GM18502 (cell line): ENCODE measurements around the gene CELSR1.

Experiments
- ATAC-seq: cut with Tn5 transposase; IDR thresholded peaks from one replicate; pipeline ENCODE4 v1.9.1; 2021; ENCODE audit warnings: mild to moderate bottlenecking; ENCODE audit not compliant: unreplicated experiment, poor library complexity

Gene CELSR1

GRCh38 chr22:46556775-46557174, 19.4 kb upstream of the CELSR1 start:
- no peak for ATAC-seq

- no peak for ATAC-seq
These were observed 15.8 kb upstream of the CELSR1 start for GRCh38 chr22:46553189-46553588.

DNA sequence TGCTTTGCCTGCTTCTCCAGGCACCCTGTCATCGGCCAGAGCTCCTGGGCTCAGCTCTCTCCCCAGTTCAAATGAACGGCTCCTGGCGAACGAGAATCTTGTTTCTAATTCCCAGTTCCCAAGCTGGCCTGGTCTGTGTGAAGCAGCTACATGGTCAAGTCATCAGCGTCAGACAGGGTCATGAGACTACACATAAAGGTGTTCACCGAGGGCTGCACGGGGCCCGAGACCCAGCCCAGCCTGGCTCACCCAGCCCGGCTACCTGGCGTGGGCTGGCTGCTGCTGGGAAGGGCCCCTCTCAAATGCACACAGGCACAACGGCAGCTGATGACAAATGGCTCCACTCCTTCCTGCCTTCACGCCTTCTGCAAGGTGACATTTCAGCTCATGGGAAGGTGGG, 14.6 kb upstream of the CELSR1 start:
- no peak for ATAC-seq

- ATAC-seq = no peak
These were observed 13.9 kb upstream of the CELSR1 start for GRCh38 chr22:46551321-46551720.

- ATAC-seq = no peak
These were observed 12.7 kb upstream of the CELSR1 start for GRCh38 chr22:46549971-46550641.

DNA sequence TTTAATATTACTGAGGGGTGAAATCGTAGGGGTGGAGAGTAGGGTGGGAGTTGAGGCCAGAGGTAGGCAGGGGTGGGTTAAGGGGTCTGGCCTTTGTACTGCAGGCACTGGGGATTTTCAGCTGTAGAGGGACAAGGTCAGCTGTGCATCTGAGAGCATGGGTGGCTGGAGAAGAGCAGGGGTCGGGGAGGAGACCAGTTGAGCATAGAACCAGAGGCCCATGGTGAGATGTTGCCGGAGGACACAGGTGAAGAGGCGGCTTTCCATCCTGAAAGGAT, 12.1 kb upstream of the CELSR1 start:
- ATAC-seq = no peak

GRCh38 chr22:46547883-46548244, 10.4 kb upstream of the CELSR1 start:
- no peak for ATAC-seq

- ATAC-seq = no peak
These were observed 9.9 kb upstream of the CELSR1 start for GRCh38 chr22:46547179-46547882.

- no peak for ATAC-seq
These were observed 9.2 kb upstream of the CELSR1 start for GRCh38 chr22:46546466-46547178.

DNA sequence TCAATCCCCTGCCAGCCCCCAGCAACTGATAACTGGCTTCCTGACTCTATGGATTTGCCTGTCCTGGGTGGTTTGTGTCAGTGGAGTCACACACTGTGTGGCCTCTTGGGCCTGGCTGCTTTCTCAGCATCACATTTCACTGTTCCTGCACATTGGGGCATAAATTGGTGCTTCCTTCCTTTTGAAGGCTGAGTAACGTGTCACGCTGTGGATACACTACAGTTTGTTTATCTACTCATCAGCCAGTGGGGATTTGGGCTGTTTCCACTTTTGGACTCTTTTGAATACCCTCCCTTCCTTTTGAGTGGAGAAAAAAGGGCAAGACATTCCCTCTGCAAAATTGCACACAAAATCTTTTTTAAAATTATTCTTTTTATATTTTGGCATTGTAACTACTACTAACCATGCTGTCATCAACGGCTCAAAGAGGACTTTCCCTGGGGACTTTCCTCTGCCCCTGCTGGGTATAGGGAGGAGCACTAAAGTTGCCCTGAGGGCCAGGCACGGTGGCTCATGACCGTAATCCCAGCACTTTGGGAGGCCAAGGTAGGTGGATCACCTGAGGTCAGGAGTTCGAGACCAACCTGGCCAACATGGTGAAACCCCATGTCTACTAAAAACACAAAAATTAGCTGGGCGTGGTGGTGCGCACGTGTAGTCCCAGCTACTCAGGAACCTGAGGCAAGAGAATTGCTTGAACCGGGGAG, 7.8 kb upstream of the CELSR1 start:
- no peak for ATAC-seq

DNA sequence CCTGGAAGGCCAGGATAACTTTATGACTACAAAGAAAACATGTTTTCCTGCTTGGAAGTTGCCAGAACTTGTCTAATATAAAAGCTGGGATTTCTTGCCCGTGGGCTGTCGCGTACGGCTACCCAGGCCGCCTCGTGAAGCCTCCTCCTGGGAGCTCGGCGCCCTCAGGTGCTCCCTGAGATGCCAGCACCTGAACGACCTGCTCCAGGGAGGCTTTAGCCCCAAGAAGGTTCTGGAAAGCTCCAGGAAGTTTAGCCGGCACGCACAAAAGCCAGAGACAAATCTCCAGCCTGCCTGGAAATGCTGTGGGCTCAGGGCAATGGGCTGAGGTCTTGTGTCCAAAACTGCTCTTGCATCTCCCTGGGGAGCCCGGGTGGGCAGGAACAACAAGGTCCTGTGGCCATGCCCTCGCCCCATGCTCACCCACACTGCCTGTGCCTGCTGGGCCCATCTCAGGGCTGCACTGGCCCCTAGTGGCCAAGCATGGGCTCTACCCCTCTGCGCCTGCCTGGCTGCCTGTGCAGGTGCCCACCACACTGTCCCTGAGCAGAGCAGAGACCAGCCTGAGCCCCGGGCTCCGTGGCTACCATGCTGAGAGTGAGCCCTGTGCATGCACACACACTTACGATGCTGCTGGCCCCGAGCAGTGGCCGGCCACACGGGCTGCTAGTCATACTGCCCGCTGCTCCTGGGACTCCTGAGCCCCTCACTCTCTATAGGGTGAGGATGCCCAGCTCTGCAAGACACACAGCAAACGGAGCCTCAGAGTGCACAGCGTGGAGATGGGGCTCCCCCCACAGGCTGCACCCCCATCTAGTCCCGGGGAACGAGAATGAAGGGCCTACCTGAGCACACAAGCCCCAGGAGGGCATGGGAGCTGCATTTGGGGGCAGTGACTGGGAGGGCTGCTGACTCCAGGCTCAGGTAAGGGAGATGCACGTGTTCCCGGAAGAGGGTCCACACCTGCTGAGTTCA, 4.9 kb upstream of the CELSR1 start:
- ATAC-seq = peak; percentile 68

GRCh38 chr22:46541536-46541935, 4.1 kb upstream of the CELSR1 start:
- no peak for ATAC-seq

GRCh38 chr22:46540874-46541273, 3.5 kb upstream of the CELSR1 start:
- ATAC-seq = no peak

DNA sequence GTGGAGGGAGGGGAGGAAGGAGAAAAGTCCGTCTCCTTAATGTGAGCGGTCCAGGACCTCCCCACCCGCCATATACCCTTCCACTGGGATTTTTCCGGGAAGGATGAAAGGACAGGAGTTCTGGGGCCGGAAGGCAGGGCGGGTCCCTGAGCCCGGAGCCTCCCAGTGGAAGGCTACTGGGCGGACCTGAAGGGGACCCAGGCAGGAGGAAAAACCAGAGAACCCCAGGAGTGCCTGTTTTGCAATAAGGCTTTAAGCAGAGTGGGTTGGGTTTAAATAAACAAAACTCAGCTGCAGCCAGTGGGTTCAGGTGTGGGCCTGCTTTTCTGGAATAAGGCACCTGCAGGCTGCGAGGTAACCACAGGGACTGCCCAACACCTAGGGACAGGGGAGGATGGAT, 1.7 kb upstream of the CELSR1 start:
- ATAC-seq = no peak

GRCh38 chr22:46538814-46539160, 1.4 kb upstream of the CELSR1 start:
- ATAC-seq = no peak

- ATAC-seq = no peak
These were observed 760 bp upstream of the CELSR1 start for GRCh38 chr22:46537946-46538813.

- ATAC-seq = no peak
These were observed 739 bp downstream of the CELSR1 start for GRCh38 chr22:46536537-46537224.

DNA sequence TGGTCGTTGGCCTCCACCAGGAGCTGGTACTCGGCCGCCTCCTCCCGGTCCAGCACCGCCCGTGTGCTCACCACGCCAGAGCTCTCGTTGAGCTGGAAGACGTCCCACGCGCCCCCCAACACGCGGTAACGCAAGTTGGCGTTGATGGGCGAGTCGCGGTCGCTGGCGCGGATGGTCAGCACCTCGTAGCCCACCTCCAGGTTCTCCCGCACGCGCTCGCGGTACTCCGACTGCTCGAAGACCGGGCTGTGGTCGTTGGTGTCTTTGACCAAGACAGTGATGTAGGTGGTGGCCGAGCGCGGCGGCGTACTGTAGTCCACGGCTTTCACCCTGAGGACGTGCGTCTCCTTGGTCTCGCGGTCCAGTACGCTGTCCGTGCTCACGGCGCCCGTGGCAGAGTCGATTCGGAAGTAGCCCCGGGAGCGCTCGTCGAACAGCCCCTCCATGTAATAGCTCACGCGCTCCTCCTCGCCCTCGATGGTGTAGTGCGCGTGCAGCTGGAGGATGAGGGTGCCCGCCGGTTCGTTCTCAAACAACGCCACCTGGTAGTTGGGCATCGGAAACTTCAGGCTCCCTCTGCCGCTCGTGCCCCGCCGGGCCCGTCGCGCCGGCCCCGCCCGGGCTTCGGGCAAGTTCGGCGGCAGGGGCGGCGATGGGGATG, 1.4 kb downstream of the CELSR1 start:
- no peak for ATAC-seq
